Glutamatergic neuron (in vitro differentiated cells): ENCODE data around the gene STON2. TPM values are rescaled to one million over a fixed set of nuclear protein-coding genes. Genes with fewer than 3 reads are reported as not detected.
"Not testable (repeated sequence)": the region's sequence is repeated elsewhere in the genome, so short reads cannot be mapped to it uniquely, and the experiment has no call there.

Source experiments
- DNase-seq: peaks from one replicate; pipeline ENCODE4 v3.0.0; 2022
- H3K27ac Mint-ChIP-seq: one replicate; pipeline ENCODE4 v1.8.0; 2020; ENCODE audit warnings: mild to moderate bottlenecking, mixed read lengths, inconsistent platforms; ENCODE audit not compliant: unreplicated experiment
- H3K27me3 Mint-ChIP-seq: one replicate; pipeline ENCODE4 v1.8.0; 2020; ENCODE audit warnings: mild to moderate bottlenecking, moderate library complexity, mixed read lengths, inconsistent platforms; ENCODE audit not compliant: unreplicated experiment
- H3K36me3 Mint-ChIP-seq: one replicate; pipeline ENCODE4 v1.8.0; 2020; ENCODE audit warnings: mild to moderate bottlenecking, mixed read lengths, inconsistent platforms; ENCODE audit not compliant: unreplicated experiment
- H3K4me1 Mint-ChIP-seq: one replicate; pipeline ENCODE4 v1.8.0; 2020; ENCODE audit warnings: mild to moderate bottlenecking, low read depth, mixed read lengths, inconsistent platforms; ENCODE audit not compliant: unreplicated experiment
- H3K4me3 Mint-ChIP-seq: one replicate; pipeline ENCODE4 v1.8.0; 2020; ENCODE audit warnings: mild to moderate bottlenecking, mixed read lengths, inconsistent platforms; ENCODE audit not compliant: unreplicated experiment
- H3K9me3 Mint-ChIP-seq: one replicate; pipeline ENCODE4 v1.8.0; 2020; ENCODE audit warnings: mild to moderate bottlenecking, moderate library complexity, mixed read lengths, inconsistent platforms; ENCODE audit not compliant: unreplicated experiment
- total RNA-seq: library from RNA; stranded (reverse); fragmentation: NEBNext Ultra II Directional; extraction: Animal tissue kit (Norgen Biotek cat#: 25700); gene quantifications from one replicate; pipeline ENCODE4 v1.2.1, GENCODE V29; 2021; ENCODE audit not compliant: unreplicated experiment
- TF ChIP-seq, protein P1 (sequence below): fragments of 200-600 bp; sonication (generic); IDR thresholded peaks from one replicate; pipeline ENCODE4 v1.5.0; 2021; ENCODE audit not compliant: partially characterized antibody, unreplicated experiment

Gene STON2
- total RNA-seq, 1 donor from 2014 or later: 278 TPM

DNA sequence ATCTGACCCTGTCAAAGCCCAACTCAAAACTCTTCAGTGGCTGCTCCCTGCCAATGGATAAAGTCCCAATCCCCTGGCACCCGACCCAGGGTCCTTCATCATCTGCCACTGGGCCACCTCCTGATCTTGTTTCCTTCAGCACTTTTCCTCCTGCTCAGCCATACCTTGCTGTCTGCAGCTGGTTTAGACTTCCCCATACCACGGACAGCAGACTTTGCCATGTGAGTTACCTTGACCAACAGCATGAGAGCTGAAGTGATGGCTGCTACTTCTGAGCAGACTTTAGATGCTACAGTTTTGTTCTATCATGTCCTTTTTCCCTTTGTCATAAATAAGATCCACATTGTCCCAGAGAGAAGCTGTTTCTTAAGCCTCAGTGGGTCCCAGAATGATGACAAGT, 33.3 kb upstream of the STON2 start:
- TF ChIP-seq, protein P1, sequence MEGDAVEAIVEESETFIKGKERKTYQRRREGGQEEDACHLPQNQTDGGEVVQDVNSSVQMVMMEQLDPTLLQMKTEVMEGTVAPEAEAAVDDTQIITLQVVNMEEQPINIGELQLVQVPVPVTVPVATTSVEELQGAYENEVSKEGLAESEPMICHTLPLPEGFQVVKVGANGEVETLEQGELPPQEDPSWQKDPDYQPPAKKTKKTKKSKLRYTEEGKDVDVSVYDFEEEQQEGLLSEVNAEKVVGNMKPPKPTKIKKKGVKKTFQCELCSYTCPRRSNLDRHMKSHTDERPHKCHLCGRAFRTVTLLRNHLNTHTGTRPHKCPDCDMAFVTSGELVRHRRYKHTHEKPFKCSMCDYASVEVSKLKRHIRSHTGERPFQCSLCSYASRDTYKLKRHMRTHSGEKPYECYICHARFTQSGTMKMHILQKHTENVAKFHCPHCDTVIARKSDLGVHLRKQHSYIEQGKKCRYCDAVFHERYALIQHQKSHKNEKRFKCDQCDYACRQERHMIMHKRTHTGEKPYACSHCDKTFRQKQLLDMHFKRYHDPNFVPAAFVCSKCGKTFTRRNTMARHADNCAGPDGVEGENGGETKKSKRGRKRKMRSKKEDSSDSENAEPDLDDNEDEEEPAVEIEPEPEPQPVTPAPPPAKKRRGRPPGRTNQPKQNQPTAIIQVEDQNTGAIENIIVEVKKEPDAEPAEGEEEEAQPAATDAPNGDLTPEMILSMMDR: no peak
- peaks cover 10% of the 10 kb centered on the region for H3K9me3 Mint-ChIP-seq
- DNase-seq: no peak
- peak overlapping the region; percentile 20 for H3K27ac Mint-ChIP-seq
- peaks cover 44% of the 10 kb centered on the region for H3K4me1 Mint-ChIP-seq
- no peaks in the 10 kb centered on the region for H3K36me3 Mint-ChIP-seq
- H3K27me3 Mint-ChIP-seq: peaks cover 10% of the 10 kb centered on the region
- H3K4me3 Mint-ChIP-seq: peak overlapping the region; percentile 99

DNA sequence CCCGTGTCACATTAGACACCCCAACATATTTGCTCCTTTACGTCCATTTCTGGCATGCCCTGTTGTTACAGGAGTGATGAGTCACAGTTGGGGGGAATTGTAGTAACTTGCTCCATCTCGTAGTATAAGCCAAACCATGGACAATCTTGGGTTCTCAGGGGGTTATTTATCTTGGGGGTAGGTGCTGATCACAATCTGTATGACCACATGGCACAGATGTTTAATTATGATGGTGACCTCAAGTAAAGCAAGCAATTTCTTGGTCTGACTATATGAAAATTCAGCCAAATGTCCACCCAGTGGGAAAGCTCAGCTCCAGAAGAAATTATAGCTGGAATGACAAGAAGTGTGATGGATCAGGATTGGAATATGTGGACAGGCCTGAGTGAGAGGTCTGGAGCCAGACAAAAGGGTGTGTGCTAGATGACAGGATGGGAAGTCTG, 32.1 kb upstream of the STON2 start:
- DNase-seq: no peak
- Mint-ChIP-seq H3K4me3 (peak overlapping the region; percentile 99), H3K27me3 (peaks cover 10% of the 10 kb centered on the region), H3K36me3 (no peaks in the 10 kb centered on the region), H3K4me1 (peaks cover 53% of the 10 kb centered on the region), H3K9me3 (peaks cover 7% of the 10 kb centered on the region), H3K27ac (peak overlapping the region; percentile 69)
- TF ChIP-seq, protein P1: no peak

DNA sequence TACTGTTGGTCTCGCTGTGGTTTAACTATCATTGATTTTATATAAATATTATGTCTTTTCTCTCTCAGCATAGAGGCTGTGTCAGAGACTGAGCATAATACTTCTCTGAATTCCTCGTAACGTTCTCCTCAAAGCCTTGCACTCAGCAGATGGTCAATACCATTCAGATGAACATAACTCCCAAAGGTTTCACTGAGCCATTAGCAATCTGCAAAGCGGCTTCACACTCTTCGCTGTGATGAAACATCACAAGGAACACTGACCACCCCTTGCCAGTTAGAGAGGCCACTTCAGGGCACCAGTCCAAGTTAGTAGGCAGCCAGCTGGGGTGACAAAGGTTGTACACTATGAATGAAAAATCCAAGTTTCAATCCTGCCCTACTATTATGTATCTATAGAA, 30.1 kb upstream of the STON2 start:
- peak overlapping the region; percentile 88 for H3K4me3 Mint-ChIP-seq
- H3K9me3 Mint-ChIP-seq: peaks cover under 1% of the 10 kb centered on the region
- H3K27ac Mint-ChIP-seq: peak overlapping the region; percentile 97
- H3K4me1 Mint-ChIP-seq: peaks cover 58% of the 10 kb centered on the region
- DNase-seq: no peak
- TF ChIP-seq, protein P1: no peak
- H3K36me3 Mint-ChIP-seq: no peaks in the 10 kb centered on the region
- H3K27me3 Mint-ChIP-seq: peaks cover 2% of the 10 kb centered on the region

DNA sequence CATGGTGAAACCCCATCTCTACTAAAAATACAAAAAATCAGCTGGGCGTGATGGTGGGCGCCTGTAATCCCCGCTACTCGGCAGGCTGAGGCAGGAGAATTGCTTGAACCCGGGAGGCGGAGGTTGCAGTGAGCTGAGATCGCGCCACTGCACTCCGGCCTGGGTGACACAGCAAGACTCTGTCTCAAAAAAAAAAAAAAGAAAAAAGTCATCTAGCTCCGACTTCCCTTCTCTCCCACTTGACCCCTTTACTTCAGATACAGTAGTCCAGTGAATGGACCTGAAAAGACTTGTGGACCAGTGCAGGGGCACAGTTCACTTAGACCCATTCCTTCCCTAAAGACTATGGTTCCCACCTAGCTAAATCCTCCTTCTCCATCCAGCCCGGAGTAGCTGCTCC, 29.6 kb upstream of the STON2 start:
- not testable (repeated sequence) for DNase-seq, H3K27me3 Mint-ChIP-seq, H3K9me3 Mint-ChIP-seq, H3K36me3 Mint-ChIP-seq
- Mint-ChIP-seq H3K4me3 (peak overlapping the region; percentile 88), H3K27ac (peak overlapping the region; percentile 97), H3K4me1 (peaks cover 58% of the 10 kb centered on the region)

DNA sequence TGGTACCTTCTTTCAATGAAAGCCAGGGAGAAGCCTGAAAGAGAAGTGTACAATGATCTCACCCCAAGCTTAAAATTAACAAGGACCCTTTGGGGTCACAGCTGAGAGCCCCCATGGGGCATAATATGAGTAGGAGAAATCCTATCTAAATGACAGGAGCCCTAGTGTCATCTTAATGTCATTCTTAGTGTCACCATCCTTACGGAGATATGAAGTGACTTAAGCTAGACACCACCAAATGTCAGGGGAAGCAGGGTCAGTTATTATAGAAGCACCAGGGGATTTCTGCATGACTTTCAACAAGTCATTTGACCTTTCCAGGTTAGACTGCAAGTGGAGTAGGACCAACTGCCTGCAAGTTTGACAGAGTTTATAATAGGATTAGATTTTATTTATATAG, 28.9 kb upstream of the STON2 start:
- no peaks in the 10 kb centered on the region for H3K36me3 Mint-ChIP-seq
- H3K9me3 Mint-ChIP-seq: no peaks in the 10 kb centered on the region
- H3K27me3 Mint-ChIP-seq: peaks cover 2% of the 10 kb centered on the region
- H3K27ac Mint-ChIP-seq: peak overlapping the region; percentile 97
- H3K4me3 Mint-ChIP-seq: peak overlapping the region; percentile 49
- TF ChIP-seq, protein P1: no peak
- no peak for DNase-seq
- H3K4me1 Mint-ChIP-seq: peaks cover 58% of the 10 kb centered on the region
